Activated CD4-positive, alpha-beta T cell treated with anti-CD3 and anti-CD28 coated beads for 1 hour (primary cell): Measurements from ENCODE around the gene UTP25.
A peak's percentile ranks its signal among the peaks of the same experiment; 100 is the strongest.

Experiments
- DNase-seq: peaks from one replicate; pipeline ENCODE4 v3.0.0-alpha.2; 2020

UTP25 gene

GRCh38 chr1:209840611-209841010 is 12.8 kb downstream of the UTP25 start:
- no peak for DNase-seq

DNA sequence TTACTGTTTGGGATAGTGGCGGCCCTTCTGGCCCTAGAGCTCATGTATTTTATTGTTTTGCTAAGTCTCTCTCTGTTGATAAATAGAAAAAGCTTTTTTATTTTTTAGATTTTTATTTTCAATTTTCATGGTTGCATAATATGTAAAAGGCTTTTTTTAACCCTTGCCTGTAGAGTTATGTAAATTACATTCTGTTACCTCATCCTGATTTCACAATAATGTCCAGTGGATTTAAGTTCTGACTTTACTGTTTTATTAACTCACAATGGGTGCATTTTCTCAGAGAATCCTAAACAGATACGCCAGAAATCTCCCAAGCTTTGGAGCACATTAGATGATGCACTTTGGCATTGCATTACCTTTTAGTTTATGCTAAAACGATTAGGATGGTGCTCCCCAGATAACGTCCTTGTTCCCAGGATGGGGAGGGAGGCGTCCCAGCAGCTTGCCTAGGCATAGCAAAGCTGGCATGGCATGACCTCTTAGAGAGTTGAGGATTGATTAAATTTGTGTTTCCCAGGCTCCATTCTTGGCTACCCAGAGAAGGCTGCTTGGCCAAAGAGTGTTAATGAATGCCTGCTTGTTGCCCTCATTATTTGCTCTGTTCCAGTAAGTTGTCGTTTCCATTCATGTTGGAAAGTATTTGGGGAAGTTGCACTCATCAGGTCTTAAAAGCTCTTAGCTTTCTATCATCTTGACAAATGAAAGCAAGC is 17.1 kb downstream of the UTP25 start:
- DNase-seq = no peak

DNA sequence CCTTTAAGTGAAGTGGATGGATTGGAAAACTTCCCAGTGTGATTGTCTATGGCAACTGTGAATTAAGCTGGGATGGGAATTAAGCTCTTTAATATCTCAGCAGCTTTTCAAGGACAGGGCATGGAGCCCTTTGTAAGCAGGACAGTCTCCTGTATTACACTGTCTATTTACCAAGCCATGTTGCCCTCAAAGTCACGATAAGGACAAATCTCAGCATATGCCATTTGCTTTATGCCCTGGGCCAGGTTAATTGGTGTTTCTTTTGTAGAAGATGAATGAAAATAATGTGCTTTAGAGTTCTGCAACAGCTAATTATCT is 17.6 kb downstream of the UTP25 start:
- no peak for DNase-seq

- no peak for DNase-seq
Measured at GRCh38 chr1:209849388-209849787, 21.6 kb downstream of the UTP25 start.

- DNase-seq = no peak
Measured at GRCh38 chr1:209850342-209850979, 22.7 kb downstream of the UTP25 start.

DNA sequence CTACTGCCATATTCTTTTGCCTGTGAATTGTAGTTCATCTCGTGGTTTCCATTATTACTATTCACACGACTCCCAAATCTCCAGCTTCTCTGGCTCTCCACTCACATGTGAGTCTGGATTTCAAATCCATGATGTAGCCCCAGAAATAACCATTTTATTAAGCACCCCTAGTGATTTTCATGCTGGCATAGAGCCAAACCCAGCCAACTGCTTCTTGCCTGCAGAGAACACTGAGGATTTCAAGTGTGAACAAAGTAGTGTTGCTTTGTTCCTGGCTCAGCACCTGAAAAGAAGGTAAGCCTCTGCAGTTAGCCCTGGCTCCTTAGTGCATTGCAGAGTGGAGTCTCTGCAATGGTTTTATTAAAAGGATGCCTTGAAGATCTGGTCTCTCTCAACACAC is 25.9 kb downstream of the UTP25 start:
- DNase-seq = no peak

- no peak for DNase-seq
Measured at GRCh38 chr1:209854196-209854595, 26.4 kb downstream of the UTP25 start.

GRCh38 chr1:209855006-209855405 is 27.2 kb downstream of the UTP25 start:
- DNase-seq = no peak

GRCh38 chr1:209855623-209856022 is 27.9 kb downstream of the UTP25 start:
- no peak for DNase-seq

- no peak for DNase-seq
Measured at GRCh38 chr1:209858561-209859103, 30.9 kb downstream of the UTP25 start.

DNA sequence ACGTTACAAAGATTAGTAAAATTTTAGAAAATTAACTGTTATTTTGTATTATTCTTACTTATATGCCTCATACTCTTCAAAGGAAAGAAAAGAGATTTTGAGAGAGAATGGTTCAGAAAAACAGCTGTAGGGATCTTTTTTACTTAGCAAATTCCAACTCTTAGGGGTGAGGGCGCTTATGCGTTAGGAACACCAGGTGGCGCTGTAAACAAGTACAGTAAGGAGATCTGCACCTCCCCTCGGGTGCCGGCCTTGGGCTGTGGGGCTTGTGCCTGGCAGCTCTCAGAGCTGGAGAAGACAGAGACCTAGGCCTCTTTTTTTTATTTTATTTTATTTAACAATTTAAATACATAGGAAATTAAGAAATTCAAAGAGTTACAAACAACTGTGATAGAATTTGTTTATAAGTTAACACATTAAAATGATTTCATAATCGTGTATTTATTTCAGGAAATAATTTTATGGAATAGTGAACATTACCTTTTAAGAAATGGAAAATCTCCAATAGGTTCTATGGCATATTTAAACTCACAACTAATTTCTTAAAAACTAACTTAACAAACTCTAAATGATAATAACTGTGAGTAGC is 32.6 kb downstream of the UTP25 start:
- peak; percentile 49 for DNase-seq

DNA sequence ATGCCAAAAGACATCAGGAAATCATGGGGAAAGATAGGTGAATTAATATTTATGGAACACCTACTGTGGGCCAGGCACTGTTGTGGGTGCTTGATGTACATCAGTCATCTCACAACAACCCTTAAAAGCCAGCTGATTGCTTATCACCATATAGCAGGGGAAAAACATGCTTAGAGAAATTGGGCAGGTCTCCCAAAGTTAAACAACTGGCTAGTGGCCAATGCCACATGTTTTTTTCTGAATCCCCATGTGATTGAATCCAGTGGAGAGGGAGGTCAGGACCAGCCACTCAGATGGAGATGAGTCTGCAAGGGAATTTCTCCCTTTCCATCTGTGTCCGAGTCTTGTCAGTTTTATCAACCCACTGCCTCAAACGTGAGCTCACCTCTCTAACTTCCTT is 33.5 kb downstream of the UTP25 start:
- no peak for DNase-seq

GRCh38 chr1:209862391-209863356 is 34.9 kb downstream of the UTP25 start:
- no peak for DNase-seq

DNA sequence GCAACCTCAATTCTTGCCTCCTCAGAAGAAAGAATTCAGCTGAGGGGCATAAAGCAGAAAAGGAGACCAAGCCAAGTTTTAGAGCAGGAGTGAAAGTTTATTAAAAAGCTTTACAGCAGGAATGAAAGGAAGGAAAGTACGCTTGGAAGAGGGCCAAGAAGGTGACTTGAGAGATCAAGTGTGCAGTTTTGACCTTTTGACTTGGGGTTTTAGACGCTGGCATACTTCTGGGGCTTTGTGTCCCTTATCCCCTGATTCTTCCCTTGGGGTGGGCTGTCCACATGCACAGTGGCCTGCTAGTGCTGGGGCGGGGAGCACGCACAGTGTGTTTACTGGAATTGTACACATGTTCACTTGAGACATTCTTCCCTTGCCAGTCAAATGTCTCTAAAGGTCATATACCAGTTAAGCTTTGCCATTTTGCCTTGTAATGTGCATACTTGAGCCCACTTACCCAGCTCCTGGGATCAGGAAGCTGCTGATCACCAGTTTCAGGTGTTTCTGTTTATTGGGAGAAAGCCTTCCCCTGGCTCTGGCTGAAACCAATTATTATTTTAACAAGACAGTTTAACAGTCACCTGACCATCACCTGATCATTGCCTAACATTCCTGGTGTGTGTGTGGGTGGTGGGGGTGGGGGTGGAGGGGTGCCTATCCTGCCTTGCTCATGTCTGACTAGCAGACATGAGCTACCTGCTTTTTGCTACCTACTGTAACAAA is 36.2 kb downstream of the UTP25 start:
- DNase-seq = no peak

GRCh38 chr1:209866201-209866600 is 38.4 kb downstream of the UTP25 start:
- no peak for DNase-seq

- no peak for DNase-seq
Measured at GRCh38 chr1:209869291-209870149, 41.7 kb downstream of the UTP25 start.

DNA sequence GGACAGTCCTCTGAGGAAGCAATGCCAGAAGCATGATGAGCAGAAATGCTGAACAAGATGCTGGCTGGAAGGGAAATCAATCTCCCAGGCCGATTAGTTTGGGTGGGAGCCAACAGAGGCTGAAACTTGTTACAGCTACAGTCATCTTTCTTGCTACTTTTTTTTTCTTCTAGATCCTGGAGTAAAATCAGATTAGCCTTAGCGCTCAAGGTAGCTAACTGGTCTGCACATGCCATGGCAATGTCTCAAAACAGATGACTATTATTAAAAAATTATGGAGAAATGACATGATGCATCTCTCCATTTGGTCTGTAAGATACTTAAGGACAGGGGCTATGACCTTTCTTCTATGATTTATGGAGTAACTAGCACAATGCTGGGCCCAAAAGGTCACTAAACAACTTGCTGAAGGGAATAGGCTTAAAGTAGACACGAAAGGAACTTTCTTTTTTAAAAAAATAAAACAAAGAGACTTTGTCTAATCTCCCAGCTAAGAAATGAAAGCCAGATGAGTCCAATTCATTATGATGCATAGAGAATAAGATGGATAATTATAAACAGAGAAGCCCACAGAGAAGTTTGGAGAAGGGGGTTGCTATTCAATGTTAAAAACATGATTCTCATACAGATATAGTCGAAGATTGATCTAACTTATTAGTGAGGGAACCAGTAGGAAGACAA is 42.5 kb downstream of the UTP25 start:
- DNase-seq = no peak

DNA sequence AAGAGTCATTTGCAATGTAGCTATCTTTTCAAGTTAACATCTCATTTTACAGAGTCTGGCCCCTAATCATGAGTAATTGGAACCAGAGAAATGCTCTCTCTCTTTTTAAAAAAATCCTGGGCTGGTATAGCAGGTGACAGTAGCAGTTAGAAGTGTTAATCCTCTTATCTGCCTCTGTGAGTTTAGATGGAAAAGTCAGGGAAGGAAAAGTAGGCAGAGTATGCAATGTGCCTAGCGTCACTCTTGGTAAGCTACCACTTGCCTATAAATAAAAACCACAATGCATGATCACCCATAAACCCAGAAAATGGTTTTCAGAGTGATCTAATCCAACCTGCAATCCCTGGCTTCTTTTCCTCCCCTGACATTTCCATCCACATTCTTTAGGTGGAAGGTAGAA is 43.2 kb downstream of the UTP25 start:
- DNase-seq = no peak

DNA sequence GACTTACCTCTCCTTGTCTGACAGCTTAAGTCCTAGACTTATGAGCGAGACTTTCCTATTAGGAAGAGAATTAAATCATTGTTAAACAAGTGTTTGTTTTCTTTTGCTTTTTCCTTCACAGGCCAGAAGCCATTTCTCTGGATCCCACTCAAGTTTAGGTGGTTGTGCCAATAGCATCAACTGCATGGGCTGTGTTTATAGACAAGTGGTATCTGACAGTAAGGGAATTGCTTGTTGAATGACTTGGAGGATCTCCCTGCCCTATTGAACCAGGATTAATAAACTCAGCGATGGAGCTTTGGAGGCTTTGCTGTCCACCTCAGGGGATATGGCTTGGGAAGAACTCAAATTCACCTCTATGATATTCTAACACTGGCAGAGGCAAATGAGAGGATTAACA is 43.7 kb downstream of the UTP25 start:
- DNase-seq = no peak

DNA sequence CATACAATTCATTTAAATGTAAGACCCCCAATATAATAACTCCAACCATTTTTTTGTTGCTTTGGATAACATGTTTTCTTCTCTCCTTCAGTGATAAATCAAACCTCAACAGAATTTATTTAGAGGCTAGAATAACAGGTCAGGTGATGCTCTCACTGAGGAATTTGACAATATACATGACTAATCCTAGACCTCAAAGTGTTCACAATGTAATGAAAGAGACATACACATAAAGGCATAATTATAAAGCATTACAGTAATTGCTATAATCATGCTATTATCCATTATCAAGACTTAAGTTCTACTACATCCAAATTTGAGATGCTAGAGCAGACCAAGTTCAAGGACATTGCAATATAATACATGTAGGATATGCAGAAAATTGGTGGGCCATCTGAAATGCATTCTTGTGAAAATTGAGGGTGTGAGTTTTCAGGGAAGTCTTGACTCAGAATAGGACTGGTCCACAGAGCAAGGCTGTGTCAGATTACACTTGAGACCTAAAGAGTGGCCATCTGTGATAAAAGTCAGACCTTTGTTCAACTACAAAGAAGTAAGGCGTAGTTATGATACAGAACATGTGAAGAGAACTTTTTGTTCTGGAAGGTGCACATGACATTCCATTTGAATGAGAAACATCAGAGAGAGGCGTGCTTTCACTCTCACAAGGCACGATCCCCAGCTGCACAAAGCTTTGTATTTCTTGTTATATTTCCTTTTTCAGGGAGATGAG is 45.5 kb downstream of the UTP25 start:
- DNase-seq = no peak
